SU-DHL-6 (cell line): Measurements from ENCODE around the gene CHIT1.
A peak's percentile ranks its signal among the peaks of the same experiment; 100 is the strongest.

Experiments
- H2AFZ ChIP-seq: fragments of 200-600 bp; sonication (generic); 2 replicates; pipeline ENCODE4 v1.6.1; 2014; ENCODE audit warnings: low read depth, mild to moderate bottlenecking, moderate library complexity, mixed read lengths, antibody characterized with exemption, low read length; ENCODE audit not compliant: severe bottlenecking
- H3F3A ChIP-seq: fragments of 200-600 bp; shearing (Covaris generic); 2 replicates; pipeline ENCODE4 v1.6.0; 2016; ENCODE audit warnings: antibody characterized with exemption, mild to moderate bottlenecking; ENCODE audit not compliant: insufficient read depth
- H3K27ac ChIP-seq: fragments of 200-600 bp; sonication (generic); 2 replicates; pipeline ENCODE4 v1.5.1; 2016; ENCODE audit warnings: low read depth, mild to moderate bottlenecking, low read length, moderate library complexity, mixed read lengths
- H3K27me3 ChIP-seq: fragments of 200-600 bp; sonication (generic), shearing (Covaris generic); 2 replicates; pipeline ENCODE4 v1.6.0; 2014; ENCODE audit warnings: mild to moderate bottlenecking, low read length
- H3K36me3 ChIP-seq: fragments of 200-600 bp; sonication (generic); 2 replicates; pipeline ENCODE4 v1.6.1; 2014; ENCODE audit warnings: mild to moderate bottlenecking, low read length, mixed read lengths
- H3K4me2 ChIP-seq: fragments of 300-600, 200-600 bp; shearing (Covaris generic), sonication (generic); 2 replicates; pipeline ENCODE4 v1.6.0; 2014; ENCODE audit warnings: low read length, low read depth, mild to moderate bottlenecking; ENCODE audit not compliant: poor library complexity, severe bottlenecking
- H3K4me3 ChIP-seq: fragments of 200-600 bp; sonication (generic); 2 replicates; pipeline ENCODE4 v1.5.1; 2014; ENCODE audit warnings: antibody characterized with exemption, low read length, mild to moderate bottlenecking, mixed read lengths; ENCODE audit not compliant: insufficient read depth, poor library complexity, severe bottlenecking
- H3K79me2 ChIP-seq: fragments of 200-600 bp; sonication (generic); 2 replicates; pipeline ENCODE4 v1.6.1; 2014; ENCODE audit warnings: mild to moderate bottlenecking, low read length, moderate library complexity; ENCODE audit not compliant: insufficient read depth
- H3K9ac ChIP-seq: fragments of 200-600 bp; sonication (generic); 2 replicates; pipeline ENCODE4 v1.7.0; 2014; ENCODE audit warnings: mild to moderate bottlenecking, low read length
- H3K9me2 ChIP-seq: fragments of 200-600 bp; sonication (generic); replicated peaks from 2 replicates; pipeline ENCODE4 v1.6.1; 2014; ENCODE audit warnings: low read length; ENCODE audit not compliant: insufficient read depth
- H3K9me3 ChIP-seq: fragments of 200-600 bp; sonication (generic); 2 replicates; pipeline ENCODE4 v1.6.1; 2014; ENCODE audit warnings: low read length, mixed read lengths; ENCODE audit not compliant: insufficient read depth
- H4K20me1 ChIP-seq: fragments of 200-600 bp; sonication (generic); 2 replicates; pipeline ENCODE4 v1.6.1; 2014; ENCODE audit warnings: low read depth, mild to moderate bottlenecking, antibody characterized with exemption, low read length, moderate library complexity, mixed read lengths
- CTCF ChIP-seq: fragments of 200-600 bp; sonication (generic); IDR thresholded peaks from one replicate; pipeline ENCODE4 v1.5.1; 2017; ENCODE audit warnings: antibody characterized with exemption, mild to moderate bottlenecking, low read length, moderate library complexity; ENCODE audit not compliant: insufficient read depth, poor library complexity, severe bottlenecking
- EZH2phosphoT487 ChIP-seq: fragments of 200-600 bp; sonication (generic), shearing (Covaris generic); conservative IDR thresholded peaks from 2 replicates; pipeline ENCODE4 v1.6.1; 2018; ENCODE audit warnings: mild to moderate bottlenecking, antibody characterized with exemption, low read length, moderate library complexity, mixed read lengths

CHIT1 gene

GRCh38 chr1:203276916-203277545 lies 47.6 kb upstream of the CHIT1 start:
- H3K9ac ChIP-seq: peak overlapping the region; percentile 63

GRCh38 chr1:203276408-203276807 lies 46.9 kb upstream of the CHIT1 start:
- Histone ChIP-seq H3K4me2 (peak overlapping the region; percentile 64), H3F3A (peaks cover 47% of the 10 kb centered on the region), H3K27ac (peak overlapping the region; percentile 98), H3K36me3 (no peaks in the 10 kb centered on the region), H4K20me1 (no peaks in the 10 kb centered on the region), H3K9ac (peak overlapping the region; percentile 63), H3K9me3 (no peaks in the 10 kb centered on the region), H3K27me3 (no peaks in the 10 kb centered on the region), H3K9me2 (no peaks in the 10 kb centered on the region), H3K79me2 (peaks cover 13% of the 10 kb centered on the region; the same call in 1 of the 2 replicates), H2AFZ (no peak overlapping the region), H3K4me3 (no peak overlapping the region)
- TF ChIP-seq CTCF (no peak), EZH2phosphoT487 (no peak)

More at GRCh38 chr1:203276916-203277545, 47.6 kb upstream of the CHIT1 start:
- Histone ChIP-seq H3K27me3 (no peaks in the 10 kb centered on the region), H3K36me3 (no peaks in the 10 kb centered on the region), H3K9me2 (no peaks in the 10 kb centered on the region), H3K4me2 (peak overlapping the region; percentile 64), H3K79me2 (peaks cover 10% of the 10 kb centered on the region; the same call in 1 of the 2 replicates), H3K27ac (peak overlapping the region; percentile 98), H2AFZ (no peak overlapping the region), H4K20me1 (no peaks in the 10 kb centered on the region), H3K9me3 (no peaks in the 10 kb centered on the region), H3K4me3 (no peak overlapping the region), H3F3A (peaks cover 45% of the 10 kb centered on the region)
- TF ChIP-seq CTCF (no peak), EZH2phosphoT487 (no peak)

DNA sequence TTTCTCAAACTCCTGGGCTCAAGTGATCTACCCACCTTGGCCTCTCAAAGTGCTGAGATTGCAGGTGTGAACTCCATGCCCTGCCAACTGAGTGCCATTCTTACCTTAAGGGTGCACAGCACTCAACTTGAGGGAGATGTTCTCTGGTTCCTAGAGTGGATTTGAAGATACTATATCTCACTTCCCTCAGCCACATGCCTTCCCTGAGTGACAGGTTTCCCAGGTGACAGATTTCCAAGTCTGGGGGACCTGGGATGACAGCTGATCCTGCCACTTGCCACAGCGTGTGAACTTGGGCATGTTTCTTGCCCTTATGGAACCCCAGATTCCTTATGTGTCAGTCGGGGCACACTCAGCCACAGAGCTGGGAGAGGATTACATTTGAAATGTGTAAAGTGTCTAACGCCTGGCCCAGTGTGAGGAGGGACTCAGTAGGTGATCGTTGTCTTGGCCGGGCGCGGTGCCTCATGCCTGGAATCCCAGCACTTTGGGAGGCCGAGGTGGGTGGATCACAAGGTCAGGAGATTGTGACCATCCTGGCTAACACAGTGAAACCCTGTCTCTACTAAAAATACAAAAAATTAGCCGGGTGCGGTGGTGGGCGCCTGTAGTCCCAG lies 46.3 kb upstream of the CHIT1 start:
- peaks cover 13% of the 10 kb centered on the region; the same call in 1 of the 2 replicates for H3K79me2 ChIP-seq
- H3K9me3 ChIP-seq: no peaks in the 10 kb centered on the region
- peak overlapping the region; percentile 98 for H3K27ac ChIP-seq
- TF ChIP-seq CTCF (no peak), EZH2phosphoT487 (no peak)
- no peaks in the 10 kb centered on the region for H4K20me1 ChIP-seq
- no peaks in the 10 kb centered on the region for H3K27me3 ChIP-seq
- peaks cover 54% of the 10 kb centered on the region for H3F3A ChIP-seq
- no peaks in the 10 kb centered on the region for H3K9me2 ChIP-seq
- H2AFZ ChIP-seq: no peak overlapping the region
- peak overlapping the region; percentile 96 for H3K9ac ChIP-seq
- no peak overlapping the region for H3K4me3 ChIP-seq
- H3K36me3 ChIP-seq: no peaks in the 10 kb centered on the region
- H3K4me2 ChIP-seq: peak overlapping the region; percentile 90
